Loucy (cell line): ENCODE results near the gene CNN2.

Experiments
- CTCF ChIP-seq: fragments of 200-600 bp; sonication (generic); conservative IDR thresholded peaks from 2 replicates; pipeline ENCODE4 v1.5.1; 2014; ENCODE audit warnings: mild to moderate bottlenecking, antibody characterized with exemption, low read length
- EZH2phosphoT487 ChIP-seq: fragments of 200-600 bp; IDR thresholded peaks from 2 replicates; pipeline ENCODE4 v1.6.1; 2018; ENCODE audit warnings: antibody characterized with exemption, mild to moderate bottlenecking, moderate library complexity, borderline replicate concordance

DNA sequence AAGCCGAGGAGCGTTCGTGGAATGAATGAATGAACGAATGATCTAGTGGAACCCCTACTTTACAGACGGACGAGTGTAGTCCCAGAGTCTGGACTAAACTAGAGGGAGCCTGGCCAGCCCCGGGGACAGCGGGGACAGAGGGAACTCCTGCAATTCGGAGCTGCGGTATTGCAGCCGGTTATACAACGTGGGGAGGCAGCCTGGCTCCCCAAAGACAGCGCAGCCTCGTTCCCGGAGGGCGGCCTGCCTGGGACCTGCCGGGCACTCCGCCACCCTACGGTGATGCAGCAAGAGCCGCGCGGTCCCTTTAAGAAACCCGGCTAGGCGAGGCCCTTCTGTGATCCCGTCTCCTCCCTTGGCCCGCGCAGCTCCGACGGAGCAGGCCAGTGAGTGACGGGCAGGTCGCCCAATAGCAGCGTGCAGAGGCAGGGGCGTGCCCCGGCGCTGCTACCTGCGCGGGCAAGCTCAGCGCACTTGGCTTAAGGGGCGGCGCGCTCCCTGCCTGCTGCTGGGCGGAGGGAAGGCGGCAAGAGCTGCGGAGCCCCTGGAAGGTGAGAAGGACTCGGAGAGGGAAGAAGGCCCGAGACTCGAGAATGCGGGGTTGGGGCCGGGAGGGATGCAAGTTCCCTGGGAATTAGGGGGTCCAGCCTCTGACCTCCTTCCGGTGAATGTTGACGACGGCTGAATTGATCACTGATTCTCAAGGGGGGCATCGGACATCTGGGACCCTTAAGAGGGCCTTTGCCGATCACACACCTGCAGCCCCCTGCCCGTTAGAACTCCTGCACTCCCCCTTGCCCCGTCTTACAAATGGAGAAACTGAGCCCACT is 13.5 kb downstream of the CNN2 start, which contains the start of gene ABCA7:
- TF ChIP-seq CTCF (no peak), EZH2phosphoT487 (no peak)
